Liver (tissue), 9 donors: Measurements from ENCODE around the gene HOXD12. TPM values are rescaled to one million over a fixed set of nuclear protein-coding genes. Genes with fewer than 3 reads are reported as not detected.

Source experiments
- DNase-seq: peaks from one replicate; pipeline ENCODE4 v3.0.0-alpha.2; 2017; ENCODE audit warnings: low spot score
- H3K27ac ChIP-seq, 2 donors: one replicate each; pipeline ENCODE4 v1.7.0; 2013; ENCODE audit warnings: inconsistent platforms in 2 of 2, low read length in 2 of 2, control low read depth in 1 of 2, low read depth in 1 of 2, mild to moderate bottlenecking in 1 of 2
- H3K27me3 ChIP-seq, 4 donors: one replicate each; pipeline versions ENCODE4 v1.6.1 to v1.7.0; 2013; ENCODE audit warnings: low read length in 3 of 4, inconsistent platforms in 1 of 4, mild to moderate bottlenecking in 1 of 4, moderate library complexity in 1 of 4; ENCODE audit not compliant: control insufficient read depth in 4 of 4, insufficient read depth in 4 of 4
- H3K36me3 ChIP-seq, 4 donors: one replicate each; pipeline versions ENCODE4 v1.6.1 to v1.7.0; 2013; ENCODE audit warnings: low read length in 3 of 4, mild to moderate bottlenecking in 3 of 4, low read depth in 1 of 4, moderate library complexity in 1 of 4; ENCODE audit not compliant: control insufficient read depth in 4 of 4, insufficient read depth in 3 of 4
- H3K4me1 ChIP-seq, 4 donors: one replicate each; pipeline versions ENCODE4 v1.6.1 to v1.7.0; 2013; ENCODE audit warnings: low read length in 3 of 4, mild to moderate bottlenecking in 3 of 4, moderate library complexity in 1 of 4; ENCODE audit not compliant: control insufficient read depth in 4 of 4, insufficient read depth in 4 of 4
- H3K4me3 ChIP-seq, 3 donors: one replicate each; pipeline versions ENCODE4 v1.6.1 to v1.7.0; 2013; ENCODE audit warnings: low read length in 3 of 3, control low read depth in 1 of 3, low read depth in 1 of 3, mild to moderate bottlenecking in 1 of 3
- H3K9ac ChIP-seq, 2 donors: one replicate each; pipeline ENCODE4 v1.7.0; 2013; ENCODE audit warnings: low read length in 2 of 2, mild to moderate bottlenecking in 2 of 2, moderate library complexity in 2 of 2, control low read depth in 1 of 2, low read depth in 1 of 2
- H3K9me3 ChIP-seq, 4 donors: one replicate each; pipeline versions ENCODE4 v1.6.1 to v1.7.0; 2013; ENCODE audit warnings: low read length in 3 of 4; ENCODE audit not compliant: control insufficient read depth in 4 of 4
- ATF3 ChIP-seq: IDR thresholded peaks from 2 replicates; pipeline ENCODE4 v1.6.1; 2016; ENCODE audit warnings: antibody characterized with exemption
- CTCF ChIP-seq: fragments of 150-350 bp; IDR thresholded peaks from 2 replicates; pipeline ENCODE4 v1.5.1; 2017; ENCODE audit warnings: improper control_type of control experiment, low read depth, low read length; ENCODE audit not compliant: missing input control
- EGR1 ChIP-seq, 2 donors: IDR thresholded peaks; 2 replicates each; pipeline ENCODE4 v1.6.1; 2016 to 2018; ENCODE audit warnings: antibody characterized with exemption in 2 of 2, low read depth in 2 of 2
- FOXA2 ChIP-seq: IDR thresholded peaks from 2 replicates; pipeline ENCODE4 v1.6.1; 2016; ENCODE audit warnings: antibody characterized with exemption
- GABPA ChIP-seq, 2 donors: IDR thresholded peaks in 1 of 2; conservative IDR thresholded peaks in 1 of 2; 2 replicates each; pipeline ENCODE4 v1.6.1; 2016; ENCODE audit warnings: antibody characterized with exemption in 2 of 2, mild to moderate bottlenecking in 1 of 2, moderate library complexity in 1 of 2
- HNF4A ChIP-seq, 2 donors: conservative IDR thresholded peaks; 2 replicates each; pipeline ENCODE4 v1.6.1; 2016; ENCODE audit warnings: antibody characterized with exemption in 2 of 2, mild to moderate bottlenecking in 2 of 2
- JUND ChIP-seq, 2 donors: IDR thresholded peaks; 2 replicates each; pipeline ENCODE4 v1.6.1; 2016; ENCODE audit warnings: antibody characterized with exemption in 2 of 2
- MAX ChIP-seq: IDR thresholded peaks from 2 replicates; pipeline ENCODE4 v1.6.1; 2016; ENCODE audit warnings: antibody characterized with exemption
- RXRA ChIP-seq, 2 donors: IDR thresholded peaks; 2 replicates each; pipeline ENCODE4 v1.6.1; 2017 to 2018; ENCODE audit warnings: antibody characterized with exemption in 2 of 2, mild to moderate bottlenecking in 1 of 2
- SP1 ChIP-seq: IDR thresholded peaks from 2 replicates; pipeline ENCODE4 v1.6.1; 2018; ENCODE audit warnings: antibody characterized with exemption, mild to moderate bottlenecking
- TAF1 ChIP-seq: conservative IDR thresholded peaks from 2 replicates; pipeline ENCODE4 v1.6.1; 2016; ENCODE audit warnings: antibody characterized with exemption, mild to moderate bottlenecking
- YY1 ChIP-seq: IDR thresholded peaks from 2 replicates; pipeline ENCODE4 v1.6.1; 2016; ENCODE audit warnings: antibody characterized with exemption, mild to moderate bottlenecking
- ZBTB33 ChIP-seq: IDR thresholded peaks from 2 replicates; pipeline ENCODE4 v1.6.1; 2016; ENCODE audit warnings: antibody characterized with exemption
- WGBS: extraction: QIAGEN DNeasy Blood & Tissue Kit; methylation state at CpG from one replicate; pipeline ENCODE4 v1.1.7; 2013; 5-methylcytosine and 5-hydroxymethylcytosine counted together
- polyA plus RNA-seq, 2 donors: library from polyadenylated mRNA; stranded (reverse) in 1 of 2; unstranded in 1 of 2; fragments of 200-250 nt in 1 of 2; fragments of >200 nt in 1 of 2; fragmentation: Nextera tagmentation in 1 of 2; extraction: Ambion mirVana in 1 of 2; gene quantifications; one replicate each; pipeline versions ENCODE4 v1.2.1 to v1.2.3, GENCODE V29; 2013 to 2015
- total RNA-seq, 2 donors: library from RNA; depleted of rRNA; stranded (reverse); fragments of >200 nt; gene quantifications; one replicate each; pipeline ENCODE4 v1.2.3, GENCODE V29; 2014
- donor health status: healthy.
- donor health status: healthy.
- donor health status: healthy.
- donor health status: healthy.
- donor health status: healthy.

Gene HOXD12
- total and polyA plus RNA-seq, 4 donors = not detected

- TF ChIP-seq ZBTB33 (no peak), SP1 (no peak), CTCF (no peak)
Observed at GRCh38 chr2:176127774-176128072, 28.1 kb downstream of the HOXD12 start (continued).

GRCh38 chr2:176128172-176128981 lies 28.8 kb downstream of the HOXD12 start:
- Histone ChIP-seq H3K4me3 (no peak overlapping the region), H3K9ac (no peak overlapping the region)
- no peak for DNase-seq

More at GRCh38 chr2:176128172-176128981, 28.8 kb downstream of the HOXD12 start:
- peaks cover 0 to 11% (median 0%) of the 10 kb centered on the region in 4 donors for H3K9me3 ChIP-seq
- peaks cover 8 to 52% (median 25%) of the 10 kb centered on the region in 4 donors for H3K27me3 ChIP-seq
- 10% methylated on average over 49 of the region's 49 CpGs for WGBS
- no peak overlapping the region for H3K27ac ChIP-seq
- peaks cover 2 to 14% (median 6%) of the 10 kb centered on the region in 4 donors for H3K4me1 ChIP-seq
- TF ChIP-seq ZBTB33 (no peak), TAF1 (no peak), FOXA2 (no peak), MAX (no peak), GABPA (IDR thresholded peaks at IDR 0.05 in 1 of 2, conservative IDR thresholded peaks at IDR 0.05 in 1 of 2) (no peak), JUND (IDR thresholded peaks at IDR 0.05) (no peak), ATF3 (no peak), YY1 (no peak), EGR1 (IDR thresholded peaks at IDR 0.05; ENCODE audit: low read depth in 2 of 2) (no peak), HNF4A (conservative IDR thresholded peaks at IDR 0.05) (no peak), RXRA (IDR thresholded peaks at IDR 0.05) (no peak)
- H3K36me3 ChIP-seq = no peaks in the 10 kb centered on the region
